Transverse colon (tissue), 4 donors: Measurements from ENCODE around the gene CDKL2. TPM values are rescaled to one million over a fixed set of nuclear protein-coding genes. Genes with fewer than 3 reads are reported as not detected.
A peak's percentile ranks its signal among the peaks of the same experiment; 100 is the strongest.

Experiments used
- DNase-seq: peaks from one replicate; pipeline ENCODE4 v3.0.0-alpha.2; 2019
- H3K27ac ChIP-seq, 4 donors: fragments of 200-600 bp; sonication (generic); 2 replicates each; pipeline ENCODE4 v1.5.1; 2016 to 2018; ENCODE audit warnings: inconsistent platforms in 4 of 4
- H3K27me3 ChIP-seq: fragments of 200-600 bp; sonication (generic); 2 replicates; pipeline ENCODE4 v1.5.1; 2017; ENCODE audit warnings: inconsistent platforms
- H3K36me3 ChIP-seq, 4 donors: fragments of 200-600 bp; sonication (generic); 2 replicates each; pipeline ENCODE4 v1.5.1; 2017 to 2019; ENCODE audit warnings: inconsistent platforms in 4 of 4
- H3K4me1 ChIP-seq, 4 donors: fragments of 200-600 bp; sonication (generic); 2 replicates each; pipeline ENCODE4 v1.5.1; 2017 to 2020; ENCODE audit warnings: inconsistent platforms in 4 of 4
- H3K4me3 ChIP-seq, 4 donors: fragments of 200-600 bp; sonication (generic); 1 replicate in 1 of 4; 2 replicates in 3 of 4; pipeline versions ENCODE4 v1.5.1 to v1.6.1; 2017 to 2019; ENCODE audit warnings: inconsistent platforms in 4 of 4
- H3K9me3 ChIP-seq, 2 donors: fragments of 200-600 bp; sonication (generic); 2 replicates each; pipeline ENCODE4 v1.5.1; 2017 to 2019; ENCODE audit warnings: inconsistent platforms in 2 of 2
- CTCF ChIP-seq, 5 experiments: fragments of 200-600 bp in 3 of 5; fragments of 450-650 bp in 2 of 5; sonication (generic) in 3 of 5; IDR thresholded peaks; 1 replicate in 2 of 5; 2 replicates in 3 of 5; pipeline ENCODE4 v1.5.1; 2016 to 2017; ENCODE audit warnings: antibody characterized with exemption in 5 of 5, inconsistent platforms in 3 of 5, mild to moderate bottlenecking in 2 of 5, moderate library complexity in 1 of 5
- EP300 ChIP-seq: sonication (generic); formaldehyde crosslinking; IDR thresholded peaks from one replicate; pipeline ENCODE4 v1.6.1; 2017; ENCODE audit warnings: antibody characterized with exemption, low read depth
- POLR2A ChIP-seq: fragments of 450-650 bp; IDR thresholded peaks from one replicate; pipeline ENCODE4 v1.6.1; 2016; ENCODE audit warnings: antibody characterized with exemption, mild to moderate bottlenecking, moderate library complexity
- POLR2AphosphoS5 ChIP-seq, 3 donors: sonication (generic); formaldehyde crosslinking; IDR thresholded peaks; one replicate each; pipeline ENCODE4 v1.6.1; 2016; ENCODE audit warnings: antibody characterized with exemption in 3 of 3
- WGBS, 2 donors: methylation state at CpG; one replicate each; pipeline ENCODE4 v1.1.5; 2018; ENCODE audit warnings: low coverage in 1 of 2; 5-methylcytosine and 5-hydroxymethylcytosine counted together
- in situ Hi-C, 4 donors: fragments of 200-750 bp; cut with MboI; loops; one replicate each; pipeline versions ENCODE4 v1.15.0 to v1.15.1; 2017; ENCODE audit warnings: low sequenced_read_pairs in 3 of 4, low pct_ligation_motif_present in 1 of 4, low pct_unique_long_range_greater_than_20kb in 1 of 4
- intact Hi-C: fragments of 100-400 bp; cut with DNase I; formaldehyde crosslinking; loops from one replicate; pipeline ENCODE4 v1.15.1; 2023; ENCODE audit warnings: low total_unique reads
- total RNA-seq, 4 donors: library from RNA; depleted of rRNA; stranded (reverse); fragments of >200 nt; gene quantifications; one replicate each; pipeline ENCODE4 v1.1.0, GENCODE V29; 2016

The CDKL2 gene
- total RNA-seq, 4 donors from 2014 or later: 0.79 to 7.6 (median 1.2) TPM; not detected in 1

GRCh38 chr4:75552452-75552851 lies 77.9 kb downstream of the CDKL2 start:
- intact Hi-C loops: no loop called here
- Histone ChIP-seq H3K36me3 (no peaks in the 10 kb centered on the region), H3K27ac (no peak overlapping the region), H3K4me3 (no peak overlapping the region), H3K27me3 (no peaks in the 10 kb centered on the region), H3K9me3 (no peaks in the 10 kb centered on the region), H3K4me1 (no peaks in the 10 kb centered on the region)
- TF ChIP-seq EP300 (no peak), POLR2AphosphoS5 (IDR thresholded peaks at IDR 0.05) (no peak), POLR2A (no peak), CTCF (IDR thresholded peaks at IDR 0.05) (no peak)
- in situ Hi-C loops: no loop called here
- DNase-seq: no peak

GRCh38 chr4:75549019-75549418 lies 81.3 kb downstream of the CDKL2 start:
- Histone ChIP-seq H3K27me3 (no peaks in the 10 kb centered on the region), H3K36me3 (no peaks in the 10 kb centered on the region), H3K4me1 (no peaks in the 10 kb centered on the region), H3K9me3 (no peaks in the 10 kb centered on the region), H3K4me3 (no peak overlapping the region), H3K27ac (no peak overlapping the region)
- TF ChIP-seq POLR2AphosphoS5 (IDR thresholded peaks at IDR 0.05) (no peak), EP300 (no peak), CTCF (IDR thresholded peaks at IDR 0.05) (no peak), POLR2A (no peak)
- no peak for DNase-seq
- 84 to 90% methylated on average over 2 of the region's 2 CpGs for WGBS, 2 donors
- intact Hi-C loops: no loop called here
- in situ Hi-C loops: no loop called here

GRCh38 chr4:75547647-75548387 lies 82.5 kb downstream of the CDKL2 start:
- Histone ChIP-seq H3K36me3 (no peaks in the 10 kb centered on the region), H3K27ac (no peak overlapping the region), H3K9me3 (no peaks in the 10 kb centered on the region), H3K27me3 (no peaks in the 10 kb centered on the region), H3K4me3 (no peak overlapping the region), H3K4me1 (no peaks in the 10 kb centered on the region)
- 81 to 100% methylated on average over 1 to 15 of the region's 15 CpGs for WGBS, 2 donors
- intact Hi-C loops (no loop called here), in situ Hi-C loops (no loop called here)
- DNase-seq: peak; percentile 42
- TF ChIP-seq CTCF (IDR thresholded peaks at IDR 0.05) (no peak), POLR2A (no peak), POLR2AphosphoS5 (IDR thresholded peaks at IDR 0.05) (no peak), EP300 (no peak)

- Histone ChIP-seq H3K9me3 (no peaks in the 10 kb centered on the region), H3K36me3 (no peaks in the 10 kb centered on the region), H3K4me3 (no peak overlapping the region), H3K4me1 (no peaks in the 10 kb centered on the region), H3K27ac (no peak overlapping the region), H3K27me3 (no peaks in the 10 kb centered on the region)
- WGBS, 2 donors: 100% methylated on average over 5 of the region's 5 CpGs; no CpG with 5 or more reads in 1 of the 2 donors
- no peak for DNase-seq
- in situ Hi-C loops (no loop called here), intact Hi-C loops (no loop called here)
- TF ChIP-seq CTCF (IDR thresholded peaks at IDR 0.05) (no peak), EP300 (no peak), POLR2A (no peak), POLR2AphosphoS5 (IDR thresholded peaks at IDR 0.05) (no peak)
Measured at GRCh38 chr4:75545526-75545925, 84.8 kb downstream of the CDKL2 start.
